ENCODE results near the gene PIAS4. TPM values are rescaled to one million over a fixed set of nuclear protein-coding genes. Genes with fewer than 3 reads are reported as not detected.

Gene PIAS4
- total and polyA plus RNA-seq, 8 donors: 6.6 to 93.6 (median 16.1) TPM

DNA sequence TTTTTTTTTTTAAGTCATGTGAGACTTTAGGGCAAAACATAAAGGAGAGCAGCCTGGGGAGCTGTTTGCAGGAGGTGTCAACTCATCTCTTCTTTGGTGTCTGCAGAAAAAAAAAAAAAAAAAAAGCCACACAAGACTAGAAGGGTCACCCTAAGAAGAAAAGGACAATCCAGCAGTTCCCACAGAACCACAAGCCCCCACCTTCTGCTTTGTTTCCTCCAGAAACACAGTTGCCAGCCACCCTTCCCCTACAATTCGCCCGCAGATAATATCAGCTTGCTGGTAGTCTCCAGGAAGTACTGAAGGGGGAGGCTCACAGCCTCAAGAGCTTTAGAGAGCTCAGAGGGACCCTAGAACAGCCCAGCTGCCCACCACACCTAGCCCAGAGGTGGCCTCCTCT lies 81.4 kb downstream of the PIAS4 start:
- TF ChIP-seq POLR2A (IDR thresholded peaks at IDR 0.05) (no peak), POLR2AphosphoS5 (IDR thresholded peaks at IDR 0.05) (no peak), EP300 (IDR thresholded peaks at IDR 0.05) (no peak), CTCF (IDR thresholded peaks at IDR 0.05) (no peak)
- peak overlapping the region in 4 of 5 donors; percentile 37 to 76 (median 60) for H3K27ac ChIP-seq
- intact Hi-C loops (cut with DNase I; ENCODE audit: low total_unique reads): no loop called here
- no peaks in the 10 kb centered on the region for H3K27me3 ChIP-seq
- DNase-seq: peak in 1 of 2 donors; percentile 58
- H3K36me3 ChIP-seq: peaks cover 23 to 50% (median 48%) of the 10 kb centered on the region in 4 donors
- H3K4me1 ChIP-seq: peaks cover 6 to 46% (median 28%) of the 10 kb centered on the region in 4 donors
- 25 to 68% (median 38%) methylated on average over 2 of the region's 2 CpGs for WGBS, 5 donors
- H3K9me3 ChIP-seq: no peaks in the 10 kb centered on the region
- peak overlapping the region in 1 of 4 donors; percentile 9 for H3K4me3 ChIP-seq

Small RNA genes within 50 kb of the gene (small RNA-seq; reads per million reads assigned to genes)
- 5.8 to 17.8 (median 10.3) reads per million in 4 donors for gene SNORD37

Other genes with a start within 250 kb of the PIAS4 start
- 100 to 1,000 TPM in 1 of 5 donors, 10 to 100 TPM in 3, 1 to 10 TPM in 1; 9.4 to 111 (median 16.4) TPM for gene APBA3, start 246.0 kb upstream of the PIAS4 start, total RNA-seq
- 10 to 100 TPM; 15.7 to 17.4 (median 16.7) TPM for gene APBA3, start 246.0 kb upstream of the PIAS4 start, polyA plus RNA-seq
- 100 to 1,000 TPM in 2 of 5 donors, 10 to 100 TPM in 3; 15.2 to 163 (median 58.7) TPM for gene MRPL54, start 245.1 kb upstream of the PIAS4 start, total RNA-seq
- 100 to 1,000 TPM; 155 to 221 (median 174) TPM for gene MRPL54, start 245.1 kb upstream of the PIAS4 start, polyA plus RNA-seq
- gene RAX2, start 235.5 kb upstream of the PIAS4 start, total RNA-seq: not detected
- not detected for gene RAX2, start 235.5 kb upstream of the PIAS4 start, polyA plus RNA-seq
- gene MATK, start 221.4 kb upstream of the PIAS4 start, total RNA-seq: 10 to 100 TPM in 2 of 5 donors, 1 to 10 TPM in 2, not detected in 1; 1.4 to 48.7 (median 12.1) TPM
- gene MATK, start 221.4 kb upstream of the PIAS4 start, polyA plus RNA-seq: 1 to 10 TPM; 2.0 to 3.4 (median 2.9) TPM
- under 1 TPM in 1 of 5 donors, not detected in 4; 0.29 TPM for gene ZFR2, start 138.7 kb upstream of the PIAS4 start, total RNA-seq
- gene ZFR2, start 138.7 kb upstream of the PIAS4 start, polyA plus RNA-seq: under 1 TPM in 1 of 3 donors, not detected in 2; 0.10 TPM
- gene ATCAY, start 127.1 kb upstream of the PIAS4 start, total RNA-seq: under 1 TPM in 2 of 5 donors, not detected in 3; 0.87 to 0.92 TPM
- gene ATCAY, start 127.1 kb upstream of the PIAS4 start, polyA plus RNA-seq: under 1 TPM in 2 of 3 donors, not detected in 1; 0.25 to 0.75 TPM
- under 1 TPM in 1 of 5 donors, not detected in 4; 0.55 TPM for gene NMRK2, start 74.7 kb upstream of the PIAS4 start, total RNA-seq
- 1 to 10 TPM in 2 of 3 donors, under 1 TPM in 1; 0.68 to 4.3 (median 2.3) TPM for gene NMRK2, start 74.7 kb upstream of the PIAS4 start, polyA plus RNA-seq
- 100 to 1,000 TPM in 2 of 5 donors, 10 to 100 TPM in 3; 58.5 to 238 (median 75.8) TPM for gene DAPK3, start 36.6 kb upstream of the PIAS4 start, total RNA-seq
- 10 to 100 TPM; 47.0 to 73.5 (median 51.9) TPM for gene DAPK3, start 36.6 kb upstream of the PIAS4 start, polyA plus RNA-seq
- gene EEF2, start 22.3 kb upstream of the PIAS4 start, total RNA-seq: 1,000 to 10,000 TPM in 4 of 5 donors, 100 to 1,000 TPM in 1; 872 to 1,656 (median 1,431) TPM
- gene EEF2, start 22.3 kb upstream of the PIAS4 start, polyA plus RNA-seq: 1,000 to 10,000 TPM in 2 of 3 donors, 100 to 1,000 TPM in 1; 667 to 1,312 (median 1,239) TPM
- 100 to 1,000 TPM in 2 of 5 donors, 10 to 100 TPM in 3; 11.2 to 274 (median 66.8) TPM for gene ZBTB7A, start 59.2 kb downstream of the PIAS4 start, total RNA-seq
- 10 to 100 TPM in 2 of 3 donors, 1 to 10 TPM in 1; 8.0 to 14.4 (median 12.0) TPM for gene ZBTB7A, start 59.2 kb downstream of the PIAS4 start, polyA plus RNA-seq
- 100 to 1,000 TPM in 1 of 5 donors, 10 to 100 TPM in 4; 53.4 to 447 (median 84.3) TPM for gene MAP2K2, start 116.4 kb downstream of the PIAS4 start, total RNA-seq
- 100 to 1,000 TPM; 137 to 162 (median 147) TPM for gene MAP2K2, start 116.4 kb downstream of the PIAS4 start, polyA plus RNA-seq
- 1 to 10 TPM in 2 of 5 donors, not detected in 3; 1.1 to 7.0 TPM for gene CREB3L3, start 145.9 kb downstream of the PIAS4 start, total RNA-seq
- under 1 TPM; 0.03 to 0.61 (median 0.12) TPM for gene CREB3L3, start 145.9 kb downstream of the PIAS4 start, polyA plus RNA-seq
- 100 to 1,000 TPM in 2 of 5 donors, 10 to 100 TPM in 3; 14.0 to 160 (median 28.0) TPM for gene SIRT6, start 174.8 kb downstream of the PIAS4 start, total RNA-seq
- 10 to 100 TPM; 17.7 to 23.9 (median 19.5) TPM for gene SIRT6, start 174.8 kb downstream of the PIAS4 start, polyA plus RNA-seq
- 1 to 10 TPM in 3 of 5 donors, under 1 TPM in 1, not detected in 1; 0.29 to 6.1 (median 3.8) TPM for gene ANKRD24, start 175.0 kb downstream of the PIAS4 start, total RNA-seq
- 1 to 10 TPM; 1.6 to 2.3 (median 1.8) TPM for gene ANKRD24, start 175.0 kb downstream of the PIAS4 start, polyA plus RNA-seq
- under 1 TPM in 1 of 5 donors, not detected in 4; 0.55 TPM for gene EBI3, start 221.8 kb downstream of the PIAS4 start, total RNA-seq
- 1 to 10 TPM; 2.0 to 2.7 (median 2.7) TPM for gene EBI3, start 221.8 kb downstream of the PIAS4 start, polyA plus RNA-seq
- 10 to 100 TPM in 3 of 5 donors, 1 to 10 TPM in 2; 3.5 to 48.4 (median 13.0) TPM for gene YJU2, start 239.3 kb downstream of the PIAS4 start, total RNA-seq
- 10 to 100 TPM; 26.0 to 34.7 (median 30.4) TPM for gene YJU2, start 239.3 kb downstream of the PIAS4 start, polyA plus RNA-seq